ENCODE results near the gene EGFR.
"Not testable (repeated sequence)": the region's sequence is repeated elsewhere in the genome, so short reads cannot be mapped to it uniquely, and the experiment has no call there.

EGFR gene

DNA sequence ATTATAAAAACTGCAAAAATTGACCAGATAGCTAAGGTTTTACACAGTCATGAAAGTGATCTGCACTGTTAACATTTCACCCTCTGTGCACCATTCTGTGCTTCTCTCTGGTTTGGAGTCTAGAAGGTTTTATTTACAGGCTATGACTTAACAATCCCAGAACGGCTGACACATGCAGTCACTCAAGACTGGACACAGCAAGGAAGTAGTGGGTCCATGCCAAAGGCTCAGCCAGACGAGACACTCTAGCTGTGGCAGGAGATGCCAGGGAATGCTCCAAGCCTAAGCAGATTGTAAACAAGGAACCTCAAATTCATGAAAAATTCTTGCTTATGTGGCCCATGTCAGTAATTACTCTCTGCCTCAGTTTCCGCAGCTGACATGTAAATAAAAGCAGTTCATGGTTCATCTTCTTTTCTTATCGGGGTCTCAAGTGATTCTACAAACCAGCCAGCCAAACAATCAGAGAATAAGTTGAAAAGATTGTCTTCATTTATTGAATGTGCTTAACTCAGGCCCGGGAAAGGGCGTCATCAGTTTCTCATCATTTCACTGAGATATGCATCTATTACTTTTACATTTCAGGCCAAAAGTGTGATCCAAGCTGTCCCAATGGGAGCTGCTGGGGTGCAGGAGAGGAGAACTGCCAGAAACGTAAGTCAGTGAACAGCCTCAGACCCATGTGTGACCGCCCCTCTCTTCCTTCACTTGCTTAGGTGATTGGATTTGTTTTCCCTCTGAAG lies 132.1 kb downstream of the EGFR start:
- no peak for DNase-seq

DNA sequence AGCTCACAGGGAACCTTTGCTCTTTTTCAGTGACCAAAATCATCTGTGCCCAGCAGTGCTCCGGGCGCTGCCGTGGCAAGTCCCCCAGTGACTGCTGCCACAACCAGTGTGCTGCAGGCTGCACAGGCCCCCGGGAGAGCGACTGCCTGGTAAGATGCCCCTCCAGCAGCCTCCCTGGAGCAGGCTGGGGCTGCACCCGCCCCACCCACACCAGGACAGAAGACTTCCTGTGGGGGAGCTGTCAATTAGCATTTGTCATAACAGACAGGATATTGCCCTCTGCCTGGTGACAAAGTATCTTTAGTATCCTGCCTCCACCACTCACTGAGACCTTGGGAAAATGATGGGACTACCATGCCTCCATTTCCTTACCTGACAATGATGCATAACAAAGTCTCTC lies 133.7 kb downstream of the EGFR start:
- no peak for DNase-seq

DNA sequence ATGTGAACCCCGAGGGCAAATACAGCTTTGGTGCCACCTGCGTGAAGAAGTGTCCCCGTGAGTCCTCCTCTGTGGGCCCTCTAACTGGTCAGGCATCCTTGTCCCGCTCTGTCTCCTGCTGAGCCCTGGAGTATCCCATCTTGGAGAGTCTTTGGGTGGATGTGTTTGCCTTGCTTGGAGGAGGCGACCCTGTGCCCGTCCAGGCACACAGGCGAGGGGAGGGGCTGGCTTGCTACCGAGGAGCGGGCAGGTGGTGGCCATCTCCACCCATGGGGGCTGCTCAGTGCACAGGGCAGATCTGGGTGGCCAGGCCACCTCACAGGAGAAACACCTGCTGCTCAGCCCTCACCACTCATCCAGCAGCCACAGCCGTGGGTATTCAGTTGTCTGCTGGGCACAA lies 135.3 kb downstream of the EGFR start:
- no peak for DNase-seq

GRCh38 chr7:55155351-55156117 lies 136.7 kb downstream of the EGFR start:
- DNase-seq: no peak

DNA sequence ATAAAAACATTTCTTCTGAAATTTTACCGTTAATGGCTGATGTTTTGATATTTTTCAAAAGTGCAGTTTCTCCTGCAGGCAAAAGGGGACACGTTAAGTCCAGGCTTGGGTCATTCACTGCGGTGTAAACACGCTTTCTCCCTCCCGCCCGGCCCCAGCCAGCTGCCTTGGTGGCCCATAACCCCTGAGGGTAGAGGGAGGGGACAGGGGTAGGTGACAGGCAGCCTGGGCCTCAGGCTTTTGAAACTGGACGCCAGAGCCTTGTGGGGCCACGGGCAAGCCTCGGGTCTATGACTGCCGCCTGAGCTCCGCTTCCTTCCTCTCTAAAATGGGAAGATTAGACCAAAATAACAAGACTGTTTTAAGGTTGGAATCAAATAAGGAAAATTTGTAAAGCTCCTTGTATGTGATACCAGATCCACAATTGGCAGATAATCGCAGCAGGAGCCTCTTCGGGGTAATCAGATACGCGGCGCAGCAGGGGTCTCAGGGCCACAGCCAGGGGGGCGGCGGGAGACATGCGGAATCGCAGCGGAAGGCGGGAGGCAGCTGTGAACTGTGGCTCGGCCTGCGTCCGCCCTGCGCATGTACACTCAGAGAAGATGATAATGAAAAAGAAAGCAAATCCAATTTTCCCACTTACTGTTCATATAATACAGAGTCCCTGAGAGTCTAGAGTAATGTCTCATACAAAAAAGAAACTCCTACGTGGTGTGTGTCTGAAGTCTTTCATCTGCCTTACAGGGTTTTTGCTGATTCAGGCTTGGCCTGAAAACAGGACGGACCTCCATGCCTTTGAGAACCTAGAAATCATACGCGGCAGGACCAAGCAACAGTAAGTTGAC lies 138.3 kb downstream of the EGFR start:
- DNase-seq: no peak

GRCh38 chr7:55157764-55158105 lies 138.9 kb downstream of the EGFR start:
- no peak for DNase-seq

DNA sequence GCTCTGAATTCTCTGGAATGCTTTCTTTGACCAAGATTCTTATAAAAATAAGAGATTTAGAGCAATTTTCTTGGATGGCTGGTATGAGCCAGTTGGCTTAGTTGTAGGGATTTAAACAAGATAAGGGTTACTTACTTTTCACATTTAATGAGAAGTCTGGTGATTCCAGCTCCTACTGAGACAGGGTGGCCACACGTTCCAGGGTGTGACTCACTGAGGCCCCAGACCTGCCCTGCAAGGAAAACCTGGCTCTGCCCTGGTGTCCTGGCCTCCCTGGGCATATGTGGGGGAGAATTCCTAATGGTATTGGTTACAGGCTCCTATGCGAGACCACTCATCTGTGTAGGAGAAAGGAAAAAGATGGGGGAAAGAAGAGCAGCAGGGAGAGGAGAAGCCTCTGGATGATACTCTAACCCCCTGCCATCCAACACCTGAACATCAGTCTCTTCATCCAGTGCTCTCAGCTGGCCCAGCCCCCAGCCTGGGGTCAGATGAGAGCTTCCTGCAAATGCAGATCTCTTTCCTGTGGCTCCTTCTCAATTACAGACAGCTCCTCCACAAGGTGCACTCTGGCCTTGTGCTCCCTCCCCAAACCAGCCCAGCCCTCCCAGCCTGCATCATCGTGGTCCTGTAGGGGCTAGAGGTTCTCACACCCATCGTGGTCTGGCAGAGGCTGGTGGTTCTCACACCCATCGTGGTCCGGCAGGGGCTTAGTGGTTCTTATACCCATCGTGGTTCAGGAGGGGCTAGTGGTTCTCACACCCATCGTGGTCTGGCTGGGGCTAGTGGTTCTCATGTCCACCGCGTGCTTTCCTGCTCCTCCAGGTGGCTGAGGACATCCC lies 139.9 kb downstream of the EGFR start:
- DNase-seq: no peak

DNA sequence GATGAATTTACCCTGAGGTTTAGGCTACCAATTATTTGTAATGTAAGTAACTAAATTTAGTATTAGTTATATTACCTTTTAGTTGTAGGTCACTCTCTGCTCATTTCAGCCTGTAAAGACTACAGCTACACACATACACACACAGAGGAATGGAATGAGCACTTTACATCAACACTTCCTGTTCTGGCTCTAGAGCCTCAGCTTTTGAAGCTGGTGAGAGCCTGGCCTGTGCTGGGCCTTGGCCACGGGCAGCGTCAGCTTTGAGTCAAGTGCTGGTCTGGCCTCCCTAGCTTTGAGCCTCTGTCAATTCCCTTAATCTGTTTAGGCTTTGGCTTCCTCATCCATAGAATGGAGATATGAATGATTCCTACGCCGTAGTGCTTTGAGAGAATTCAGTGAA lies 141.7 kb downstream of the EGFR start:
- no peak for DNase-seq

DNA sequence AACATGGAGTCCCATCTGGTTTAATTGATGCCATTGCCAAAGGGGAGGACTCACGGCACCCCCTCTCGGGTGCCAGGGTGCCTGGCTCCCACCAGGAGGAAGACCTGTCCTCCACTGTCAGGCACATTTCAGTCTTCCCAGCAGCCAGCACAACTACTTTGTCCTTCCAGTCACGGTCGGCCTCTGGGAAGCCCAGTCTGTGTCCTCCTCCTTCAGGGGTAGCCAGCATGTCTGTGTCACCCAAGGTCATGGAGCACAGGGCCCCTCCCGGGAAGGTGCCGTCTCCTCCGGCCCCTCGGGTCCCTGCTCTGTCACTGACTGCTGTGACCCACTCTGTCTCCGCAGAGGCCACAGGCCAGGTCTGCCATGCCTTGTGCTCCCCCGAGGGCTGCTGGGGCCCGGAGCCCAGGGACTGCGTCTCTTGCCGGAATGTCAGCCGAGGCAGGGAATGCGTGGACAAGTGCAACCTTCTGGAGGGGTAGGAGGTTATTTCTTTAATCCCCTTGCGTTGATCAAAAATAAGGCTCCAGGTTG lies 142.4 kb downstream of the EGFR start:
- DNase-seq: no peak

- DNase-seq: no peak
Measured at GRCh38 chr7:55162476-55162875, 143.7 kb downstream of the EGFR start.

GRCh38 chr7:55163733-55164132 lies 144.9 kb downstream of the EGFR start:
- no peak for DNase-seq

DNA sequence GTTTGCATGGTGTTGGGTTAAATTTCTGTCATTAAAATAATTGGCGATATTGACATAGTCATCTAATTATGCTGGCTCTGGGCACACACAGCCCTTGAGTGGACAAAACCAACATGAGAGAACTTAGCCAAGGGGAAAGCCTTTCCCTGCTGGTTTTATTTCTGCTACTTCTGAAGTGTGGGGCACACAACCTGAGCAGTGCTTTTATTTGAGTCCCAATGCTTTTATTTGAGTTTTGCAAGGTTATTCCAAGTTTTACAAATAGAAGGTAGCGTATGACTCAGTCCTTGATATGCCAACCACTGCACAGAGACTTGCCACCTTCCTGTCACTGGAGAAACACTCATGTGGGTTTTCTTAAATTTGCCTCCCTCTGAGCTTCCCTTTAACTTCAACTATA lies 145.7 kb downstream of the EGFR start:
- DNase-seq: no peak

GRCh38 chr7:55165176-55165861 lies 146.5 kb downstream of the EGFR start:
- DNase-seq: no peak

DNA sequence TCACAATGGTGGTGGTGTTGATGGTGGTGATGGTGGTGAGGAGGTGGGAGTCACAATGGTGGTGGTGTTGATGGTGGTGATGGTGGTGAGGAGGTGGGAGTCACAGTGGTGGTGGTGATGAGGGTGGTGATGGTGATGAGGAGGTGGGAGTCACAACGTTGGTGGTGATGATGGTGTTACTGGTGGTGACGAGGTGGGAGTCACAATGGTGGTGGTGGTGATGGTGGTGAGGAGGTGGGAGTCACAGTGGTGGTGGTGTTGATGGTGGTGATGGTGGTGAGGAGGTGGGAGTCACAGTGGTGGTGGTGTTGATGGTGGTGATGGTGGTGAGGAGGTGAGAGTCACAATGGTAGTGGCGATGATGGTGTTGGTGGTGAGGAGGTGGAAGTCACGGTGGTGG lies 148.5 kb downstream of the EGFR start:
- not testable (repeated sequence) for DNase-seq

GRCh38 chr7:55170335-55171069 lies 151.7 kb downstream of the EGFR start:
- no peak for DNase-seq

GRCh38 chr7:55171157-55171556 lies 152.3 kb downstream of the EGFR start:
- no peak for DNase-seq

GRCh38 chr7:55172161-55172560 lies 153.3 kb downstream of the EGFR start:
- no peak for DNase-seq

DNA sequence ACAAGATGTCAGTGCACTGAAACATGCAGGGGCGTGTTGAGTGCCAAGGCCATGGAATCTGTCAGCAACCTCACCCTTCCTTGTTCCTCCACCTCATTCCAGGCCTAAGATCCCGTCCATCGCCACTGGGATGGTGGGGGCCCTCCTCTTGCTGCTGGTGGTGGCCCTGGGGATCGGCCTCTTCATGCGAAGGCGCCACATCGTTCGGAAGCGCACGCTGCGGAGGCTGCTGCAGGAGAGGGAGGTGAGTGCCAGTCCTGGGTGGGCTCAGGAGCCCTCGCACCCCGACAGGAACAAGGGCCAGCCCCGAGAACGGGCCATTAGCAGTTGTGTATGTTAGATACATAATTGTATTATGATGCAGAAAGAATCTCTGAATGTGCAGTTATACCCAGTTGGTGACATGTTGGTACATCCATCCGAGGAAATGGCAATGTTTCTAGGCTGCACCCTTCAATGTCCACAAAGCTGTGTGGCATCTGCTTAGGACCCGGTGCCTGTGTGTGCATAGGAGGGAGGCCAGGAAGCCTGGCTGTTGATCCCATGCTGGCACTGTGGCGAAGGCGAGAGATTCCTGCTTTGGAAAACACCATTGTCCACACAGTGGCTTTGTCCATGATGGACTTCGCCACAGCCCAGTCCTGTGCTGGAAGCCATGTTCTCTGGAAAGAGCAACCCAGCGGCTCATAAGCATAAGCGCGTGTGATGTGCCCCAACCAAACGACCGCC lies 154.2 kb downstream of the EGFR start:
- no peak for DNase-seq

- no peak for DNase-seq
Measured at GRCh38 chr7:55173671-55174070, 154.9 kb downstream of the EGFR start.

DNA sequence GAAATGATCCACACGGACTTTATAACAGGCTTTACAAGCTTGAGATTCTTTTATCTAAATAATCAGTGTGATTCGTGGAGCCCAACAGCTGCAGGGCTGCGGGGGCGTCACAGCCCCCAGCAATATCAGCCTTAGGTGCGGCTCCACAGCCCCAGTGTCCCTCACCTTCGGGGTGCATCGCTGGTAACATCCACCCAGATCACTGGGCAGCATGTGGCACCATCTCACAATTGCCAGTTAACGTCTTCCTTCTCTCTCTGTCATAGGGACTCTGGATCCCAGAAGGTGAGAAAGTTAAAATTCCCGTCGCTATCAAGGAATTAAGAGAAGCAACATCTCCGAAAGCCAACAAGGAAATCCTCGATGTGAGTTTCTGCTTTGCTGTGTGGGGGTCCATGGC lies 155.6 kb downstream of the EGFR start:
- DNase-seq: no peak

Measured in central memory CD4-positive, alpha-beta T cell (primary cell).